Neuronal stem cell (in vitro differentiated cells): ENCODE results near the gene EGLN1.

Experiments used
- DNase-seq: peaks from one replicate; pipeline ENCODE4 v3.0.0-alpha.2; 2013; ENCODE audit warnings: low spot score
- H2AFZ ChIP-seq: one replicate; pipeline ENCODE4 v1.6.1; 2013; ENCODE audit warnings: mild to moderate bottlenecking, low read length, inconsistent platforms
- H2AK5ac ChIP-seq: 2 replicates; pipeline ENCODE4 v1.6.1; 2013; ENCODE audit warnings: low read depth, mild to moderate bottlenecking, inconsistent platforms, low read length, moderate library complexity, mixed read lengths
- H2BK120ac ChIP-seq: 2 replicates; pipeline ENCODE4 v1.6.1; 2013; ENCODE audit warnings: low read depth, mild to moderate bottlenecking, inconsistent platforms, low read length, moderate library complexity, mixed read lengths
- H2BK12ac ChIP-seq: one replicate; pipeline ENCODE4 v1.6.1; 2013; ENCODE audit warnings: low read length, inconsistent platforms
- H2BK15ac ChIP-seq: 2 replicates; pipeline ENCODE4 v1.6.1; 2013; ENCODE audit warnings: mild to moderate bottlenecking, low read length, inconsistent platforms, mixed read lengths
- H2BK5ac ChIP-seq: one replicate; pipeline ENCODE4 v1.6.1; 2013; ENCODE audit warnings: inconsistent platforms, mild to moderate bottlenecking, low read length, moderate library complexity
- H3K14ac ChIP-seq: one replicate; pipeline ENCODE4 v1.6.1; 2013; ENCODE audit warnings: low read length, inconsistent platforms
- H3K18ac ChIP-seq: 2 replicates; pipeline ENCODE4 v1.6.1; 2013; ENCODE audit warnings: low read length, inconsistent platforms
- H3K23ac ChIP-seq: 2 replicates; pipeline ENCODE4 v1.6.1; 2013; ENCODE audit warnings: low read depth, mild to moderate bottlenecking, mixed read lengths, low read length, inconsistent platforms; ENCODE audit not compliant: poor library complexity
- H3K27ac ChIP-seq: replicated peaks from 3 replicates; pipeline ENCODE4 v1.5.1; 2013; ENCODE audit warnings: low read length, inconsistent platforms
- H3K27me3 ChIP-seq, 3 experiments: 2 replicates each; pipeline ENCODE4 v1.6.1; 2013; ENCODE audit warnings: low read length in 3 of 3, mild to moderate bottlenecking in 2 of 3, inconsistent platforms in 1 of 3, low read depth in 1 of 3, mixed read lengths in 1 of 3, moderate library complexity in 1 of 3; ENCODE audit not compliant: control insufficient read depth in 3 of 3, insufficient read depth in 3 of 3
- H3K36me3 ChIP-seq, 2 donors: replicated peaks in 1 of 2; 2 replicates each; pipeline ENCODE4 v1.6.1; 2013; ENCODE audit warnings: low read length in 2 of 2; ENCODE audit not compliant: control insufficient read depth in 2 of 2, insufficient read depth in 2 of 2
- H3K4ac ChIP-seq: 2 replicates; pipeline ENCODE4 v1.6.1; 2013; ENCODE audit warnings: inconsistent platforms, mild to moderate bottlenecking, low read length, moderate library complexity
- H3K4me1 ChIP-seq, 2 donors: 1 replicate in 1 of 2; 2 replicates in 1 of 2; pipeline ENCODE4 v1.6.1; 2013; ENCODE audit warnings: low read length in 2 of 2, low read depth in 1 of 2; ENCODE audit not compliant: control insufficient read depth in 2 of 2, insufficient read depth in 1 of 2
- H3K4me2 ChIP-seq: one replicate; pipeline ENCODE4 v1.6.1; 2013; ENCODE audit warnings: mild to moderate bottlenecking, low read length, inconsistent platforms; ENCODE audit not compliant: insufficient read depth, poor library complexity, severe bottlenecking
- H3K4me3 ChIP-seq, 2 donors: 2 replicates each; pipeline ENCODE4 v1.5.1; 2013; ENCODE audit warnings: low read length in 2 of 2, mild to moderate bottlenecking in 2 of 2, inconsistent platforms in 1 of 2, moderate library complexity in 1 of 2
- H3K79me1 ChIP-seq: one replicate; pipeline ENCODE4 v1.6.1; 2013; ENCODE audit warnings: low read depth, mild to moderate bottlenecking, inconsistent platforms, low read length, moderate library complexity
- H3K9ac ChIP-seq: one replicate; pipeline ENCODE4 v1.6.1; 2013; ENCODE audit warnings: mild to moderate bottlenecking, low read depth, low read length, inconsistent platforms; ENCODE audit not compliant: poor library complexity
- H3K9me3 ChIP-seq, 2 donors: replicated peaks in 1 of 2; 2 replicates each; pipeline versions ENCODE3 to v1.6.1; 2013; ENCODE audit warnings: low read length in 2 of 2, mild to moderate bottlenecking in 2 of 2, inconsistent platforms in 1 of 2, low read depth in 1 of 2, mixed read lengths in 1 of 2, moderate library complexity in 1 of 2; ENCODE audit not compliant: control insufficient read depth in 2 of 2, insufficient read depth in 1 of 2
- H4K8ac ChIP-seq: one replicate; pipeline ENCODE4 v1.6.1; 2013; ENCODE audit warnings: low read depth, mild to moderate bottlenecking, inconsistent platforms, low read length, moderate library complexity
- H4K91ac ChIP-seq: one replicate; pipeline ENCODE4 v1.6.1; 2013; ENCODE audit warnings: low read length, low read depth, mild to moderate bottlenecking, inconsistent platforms; ENCODE audit not compliant: poor library complexity
- WGBS, 2 donors: extraction: QIAGEN DNeasy Blood & Tissue Kit; methylation state at CpG; one replicate each; pipeline ENCODE4 v1.1.7; 2013; ENCODE audit warnings: missing lambda C conversion rate in 2 of 2, mixed read lengths in 1 of 2; ENCODE audit not compliant: insufficient read length in 2 of 2, insufficient replicate concordance in 1 of 2; ENCODE audit errors: extremely low coverage in 2 of 2; 5-methylcytosine and 5-hydroxymethylcytosine counted together

The EGLN1 gene

DNA sequence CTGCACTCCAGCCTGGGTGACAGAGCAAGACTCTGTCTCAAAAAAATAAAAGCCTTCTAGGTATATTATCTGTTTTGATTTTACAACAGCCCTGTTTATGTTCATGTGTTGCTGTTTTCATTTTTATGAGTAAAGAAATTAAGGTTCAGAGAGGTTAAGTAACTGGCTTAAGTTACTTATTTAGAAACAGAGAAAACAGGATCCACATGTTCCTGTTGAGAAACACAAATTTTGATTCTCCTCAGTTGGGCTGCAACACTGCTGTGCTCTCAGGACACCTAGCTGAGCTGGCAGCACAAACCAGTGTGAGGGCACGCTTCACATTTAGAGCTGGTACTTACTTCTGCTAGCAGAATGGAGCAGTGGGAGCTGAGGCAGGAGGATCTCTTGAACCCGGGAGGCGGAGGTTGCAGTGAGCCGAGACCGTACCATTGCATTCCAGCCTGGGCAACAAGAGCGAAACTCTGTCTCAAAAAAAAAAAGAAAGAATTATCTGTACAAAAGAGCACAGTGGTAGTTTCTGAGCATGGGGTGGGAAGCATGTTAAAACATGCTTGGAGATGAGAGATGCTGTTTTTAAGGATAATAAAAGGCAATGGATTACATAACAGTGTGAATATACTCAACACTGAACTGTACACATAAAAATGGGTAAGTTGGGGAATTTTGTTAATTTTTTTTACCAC is 81.6 kb downstream of the EGLN1 start:
- no peak for DNase-seq
- Histone ChIP-seq H4K8ac (no peak overlapping the region), H2BK12ac (no peak overlapping the region), H2AK5ac (no peak overlapping the region), H3K36me3 (peaks cover 9 to 52% of the 10 kb centered on the region in 2 donors), H3K14ac (no peak overlapping the region), H3K9me3 (no peaks in the 10 kb centered on the region), H2BK5ac (no peak overlapping the region), H3K23ac (no peak overlapping the region), H4K91ac (no peak overlapping the region), H3K18ac (no peak overlapping the region), H2BK120ac (no peak overlapping the region), H3K9ac (no peak overlapping the region), H2AFZ (no peak overlapping the region), H2BK15ac (no peak overlapping the region), H3K4ac (no peak overlapping the region), H3K4me1 (peaks cover 19 to 22% of the 10 kb centered on the region in 2 donors), H3K27ac (no peak overlapping the region), H3K79me1 (peaks cover 12% of the 10 kb centered on the region), H3K27me3 (no peaks in the 10 kb centered on the region), H3K4me3 (no peak overlapping the region), H3K4me2 (no peak overlapping the region)
- no CpG with 5 or more reads among the region's 6 CpGs for WGBS, 2 donors

DNA sequence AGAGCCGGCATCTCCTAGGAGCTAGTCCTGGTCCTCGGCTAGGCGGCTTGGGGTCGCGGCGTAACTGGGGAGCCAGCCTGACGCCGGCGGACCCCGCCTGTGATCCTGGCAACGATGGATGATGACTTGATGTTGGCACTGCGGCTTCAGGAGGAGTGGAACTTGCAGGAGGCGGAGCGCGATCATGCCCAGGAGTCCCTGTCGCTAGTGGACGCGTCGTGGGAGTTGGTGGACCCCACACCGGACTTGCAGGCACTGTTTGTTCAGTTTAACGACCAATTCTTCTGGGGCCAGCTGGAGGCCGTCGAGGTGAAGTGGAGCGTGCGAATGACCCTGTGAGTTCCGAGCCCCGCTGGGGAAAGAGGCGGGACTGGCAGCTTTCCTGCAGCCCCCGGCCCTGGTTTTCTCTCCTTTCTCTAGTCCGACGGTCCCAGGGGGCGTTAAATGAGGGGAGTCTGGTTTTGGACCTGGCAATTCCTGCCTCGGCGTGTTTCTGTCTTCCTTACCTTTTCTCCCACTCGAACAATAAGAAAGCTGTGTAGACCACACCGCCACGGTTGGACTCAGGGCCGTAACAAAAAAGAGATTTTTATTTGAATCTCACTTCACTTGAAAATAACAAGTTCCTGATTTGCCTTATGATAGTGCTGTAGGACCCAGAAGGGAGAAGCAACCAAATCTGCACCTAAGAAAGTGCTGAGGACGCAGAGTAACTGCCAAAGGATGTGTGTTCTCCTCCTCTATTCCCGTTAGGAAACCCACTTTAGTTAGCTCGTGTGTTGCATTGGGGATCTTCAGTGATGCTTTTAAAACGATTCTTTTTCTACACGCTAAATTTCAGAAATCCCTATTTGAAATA is 83.6 kb downstream of the EGLN1 start, which contains the start of gene SPRTN:
SPRTN (plus strand) TSS at position 24 of the 859 bp plus-strand sequence; CDS start at position 115, 91 bp downstream.
- Histone ChIP-seq H3K27ac (peak within 1 kb of the TSS; percentile 84), H3K23ac (peak within 1 kb of the TSS; percentile 94), H2BK5ac (peak within 1 kb of the TSS; percentile 48), H2BK15ac (no peak within 1 kb of the TSS), H3K18ac (peak within 1 kb of the TSS; percentile 97), H3K14ac (peak within 1 kb of the TSS; percentile 26), H4K91ac (no peak within 1 kb of the TSS), H3K4me2 (peak within 1 kb of the TSS; percentile 91), H3K4ac (no peak within 1 kb of the TSS), H3K4me1 (peaks cover 21 to 23% of the 10 kb centered on the region in 2 donors), H2BK120ac (peak within 1 kb of the TSS; percentile 74), H3K27me3 (no peaks in the 10 kb centered on the region), H4K8ac (no peak within 1 kb of the TSS), H3K9me3 (no peaks in the 10 kb centered on the region), H2AFZ (peak within 1 kb of the TSS; percentile 95), H3K4me3 (peak within 1 kb of the TSS; percentile 94 to 98), H3K79me1 (peaks cover 12% of the 10 kb centered on the region), H3K9ac (peak within 1 kb of the TSS; percentile 98), H2AK5ac (peak within 1 kb of the TSS; percentile 87), H2BK12ac (no peak within 1 kb of the TSS), H3K36me3 (peaks cover 8 to 50% of the 10 kb centered on the region in 2 donors)
- no peak for DNase-seq
- no CpG with 5 or more reads among the region's 43 CpGs for WGBS, 2 donors

DNA sequence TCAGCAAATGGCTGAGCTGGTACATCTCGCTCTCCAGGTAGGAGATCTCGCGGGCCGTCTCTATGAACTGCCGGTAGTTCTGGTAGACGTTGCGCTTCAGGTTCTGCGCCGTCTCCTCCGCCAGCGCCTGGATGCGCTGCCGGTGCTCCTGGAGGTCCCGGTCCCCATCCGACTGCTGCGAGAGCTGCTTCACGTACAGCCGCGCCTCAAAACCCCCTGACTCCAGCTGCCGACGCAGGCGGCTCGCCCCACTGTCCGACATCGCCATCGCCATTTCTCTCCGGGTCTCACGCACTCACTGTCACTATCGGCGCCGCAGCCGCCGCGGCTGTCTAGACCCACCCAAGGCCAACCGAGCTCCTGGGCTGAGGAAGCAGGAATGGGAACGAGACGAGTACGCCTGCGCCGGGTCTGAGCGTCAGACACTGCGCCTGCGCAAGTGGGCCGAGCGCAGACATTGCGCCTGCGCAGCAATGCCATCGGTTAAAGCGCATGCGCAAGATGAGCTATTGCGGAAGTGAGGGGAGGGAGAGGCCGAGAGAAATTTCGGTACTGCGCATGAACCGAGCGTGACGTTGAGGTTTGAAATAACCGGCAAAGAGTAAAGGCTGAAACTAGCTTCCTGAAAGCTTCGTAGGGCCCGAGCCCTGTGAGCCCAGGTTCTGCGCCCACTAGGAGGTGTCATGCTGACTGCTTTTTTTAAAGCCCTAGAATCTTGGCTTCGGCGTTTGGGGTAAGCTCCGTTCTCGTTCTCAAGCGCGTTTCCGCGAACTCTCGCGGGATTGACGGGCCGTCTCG is 84.4 kb downstream of the EGLN1 start, which contains the start of gene EXOC8:
EXOC8 (minus strand) TSS at position 381 of the 798 bp plus-strand sequence; CDS start at position 274, 107 bp downstream.
- H3K14ac ChIP-seq, result peak within 1 kb of the TSS; percentile 26
- H2BK120ac ChIP-seq, result peak within 1 kb of the TSS; percentile 74
- no peak within 1 kb of the TSS for H4K91ac ChIP-seq
- peaks cover 12% of the 10 kb centered on the region for H3K79me1 ChIP-seq
- WGBS, 2 donors, result no CpG with 5 or more reads among the region's 74 CpGs
- H3K4ac ChIP-seq, result no peak within 1 kb of the TSS
- H3K4me1 ChIP-seq, result peaks cover 21 to 23% of the 10 kb centered on the region in 2 donors
- no peak within 1 kb of the TSS for H2BK15ac ChIP-seq
- no peak within 1 kb of the TSS for H2BK12ac ChIP-seq
- peak within 1 kb of the TSS; percentile 95 for H2AFZ ChIP-seq
- peaks cover 8 to 43% of the 10 kb centered on the region in 2 donors for H3K36me3 ChIP-seq
- H3K4me3 ChIP-seq, result peak within 1 kb of the TSS; percentile 94 to 98
- H3K27ac ChIP-seq, result peak within 1 kb of the TSS; percentile 84
- DNase-seq, result peak; percentile 99
- peak within 1 kb of the TSS; percentile 91 for H3K4me2 ChIP-seq
- peak within 1 kb of the TSS; percentile 97 for H3K18ac ChIP-seq
- H2AK5ac ChIP-seq, result peak within 1 kb of the TSS; percentile 87
- peak within 1 kb of the TSS; percentile 94 for H3K23ac ChIP-seq
- H3K9ac ChIP-seq, result peak within 1 kb of the TSS; percentile 98
- peak within 1 kb of the TSS; percentile 48 for H2BK5ac ChIP-seq
- no peaks in the 10 kb centered on the region for H3K9me3 ChIP-seq
- no peaks in the 10 kb centered on the region for H3K27me3 ChIP-seq
- H4K8ac ChIP-seq, result no peak within 1 kb of the TSS
